K562 (cell line): ENCODE results near the gene CPSF7. TPM values are rescaled to one million over a fixed set of nuclear protein-coding genes. Genes with fewer than 3 reads are reported as not detected.

ENCODE experiments used
- ATAC-seq: fragments of 200-7000 bp; cut with Tn5 transposase; 3 replicates; pipeline ENCODE4 v1.9.1; 2020; ENCODE audit warnings: moderate library complexity
- BruUV-seq: library from RNA; stranded (reverse); fragments of 400-500 nt; replicated peaks from 2 replicates; lab custom pipeline; 2021; lab: Mats Ljungman, UMichigan
- CTCF ChIA-PET: fragments of 300-600 bp; formaldehyde crosslinking; extraction: SDS; loops from one replicate; lab custom pipeline; 2021; ENCODE audit warnings: low intra/inter-chr PET ratio; lab: Yijun Ruan, JAX
- POLR2A ChIA-PET: fragments of 300-600, 350-650 bp; sonication (Branson Sonifier 250); formaldehyde crosslinking; extraction: SDS; loops from one replicate; lab custom pipeline; 2021; ENCODE audit warnings: antibody characterized with exemption, inconsistent platforms; lab: Yijun Ruan, JAX
- DNase-seq, 4 experiments: peaks; one replicate each; pipeline versions ENCODE4 v3.0.0 to v3.0.0-alpha.2; 2011 to 2018; ENCODE audit warnings: low spot score in 3 of 4, mixed read lengths in 3 of 4; ENCODE audit errors: extremely low read depth in 1 of 4
- FAIRE-seq: peaks from 2 replicates; lab custom pipeline; 2011; peaks lifted over from hg19 to GRCh38; lab: Jason Lieb, UNC
- H2AFZ ChIP-seq: 2 replicates; pipeline ENCODE4 v1.6.0; 2011; ENCODE audit warnings: low read depth, low read length, control low read depth, inconsistent platforms
- H3K27ac ChIP-seq: fragments of 200-600 bp; 3 replicates; pipeline ENCODE4 v1.8.0; 2011; ENCODE audit warnings: low read depth, mild to moderate bottlenecking, control low read depth, inconsistent platforms, low read length, moderate library complexity, mixed read lengths; ENCODE audit errors: extremely low read depth
- H3K27me3 ChIP-seq, 2 experiments: fragments of 300-600 bp in 1 of 2; 2 replicates in 1 of 2; 3 replicates in 1 of 2; pipeline versions ENCODE4 v1.6.0 to v1.8.0; 2011; ENCODE audit warnings: inconsistent platforms in 2 of 2, low read length in 2 of 2, mild to moderate bottlenecking in 1 of 2, mixed read lengths in 1 of 2, moderate library complexity in 1 of 2; ENCODE audit not compliant: control insufficient read depth in 2 of 2, insufficient read depth in 2 of 2
- H3K36me3 ChIP-seq: fragments of 300-600 bp; 3 replicates; pipeline ENCODE4 v1.8.0; 2011; ENCODE audit warnings: mild to moderate bottlenecking, low read length, inconsistent platforms; ENCODE audit not compliant: control insufficient read depth, insufficient read depth
- H3K4me1 ChIP-seq, 2 experiments: fragments of 200-600 bp in 1 of 2; replicated peaks in 1 of 2; 2 replicates in 1 of 2; 3 replicates in 1 of 2; pipeline versions ENCODE4 v1.5.1 to v1.8.0; 2011; ENCODE audit warnings: inconsistent platforms in 2 of 2, low read length in 2 of 2, mild to moderate bottlenecking in 1 of 2, mixed read lengths in 1 of 2, moderate library complexity in 1 of 2; ENCODE audit not compliant: control insufficient read depth in 2 of 2, insufficient read depth in 2 of 2
- H3K4me2 ChIP-seq: 2 replicates; pipeline ENCODE4 v1.6.1; 2011; ENCODE audit warnings: low read length, control low read depth, inconsistent platforms, mixed read lengths; ENCODE audit not compliant: insufficient read depth
- H3K4me3 ChIP-seq: fragments of 200-600 bp; sonication (generic), shearing (Covaris generic); 2 replicates; pipeline ENCODE4 v1.5.1; 2016; ENCODE audit warnings: control low read depth, inconsistent platforms
- H3K79me2 ChIP-seq: fragments of 200-600 bp; 3 replicates; pipeline ENCODE4 v1.8.0; 2011; ENCODE audit warnings: low read length, inconsistent platforms; ENCODE audit not compliant: control insufficient read depth, insufficient read depth
- H3K9ac ChIP-seq, 2 experiments: 2 replicates each; pipeline versions ENCODE4 v1.6.0 to v1.6.1; 2011; ENCODE audit warnings: low read depth in 2 of 2, low read length in 2 of 2, control low read depth in 1 of 2, inconsistent platforms in 1 of 2, mild to moderate bottlenecking in 1 of 2, mixed read lengths in 1 of 2; ENCODE audit not compliant: insufficient read depth in 1 of 2
- H3K9me1 ChIP-seq: one replicate; pipeline ENCODE4 v1.6.0; 2011; ENCODE audit warnings: inconsistent platforms, mild to moderate bottlenecking, low read length, moderate library complexity; ENCODE audit not compliant: control insufficient read depth, insufficient read depth
- H3K9me3 ChIP-seq: replicated peaks from 2 replicates; pipeline ENCODE4 v1.5.1; 2011; ENCODE audit warnings: low read depth, low read length, inconsistent platforms; ENCODE audit not compliant: control insufficient read depth, insufficient read depth
- H4K20me1 ChIP-seq: replicated peaks from 2 replicates; pipeline ENCODE4 v1.6.1; 2011; ENCODE audit warnings: low read length, inconsistent platforms, mixed read lengths; ENCODE audit not compliant: control insufficient read depth, insufficient read depth
- BCLAF1 ChIP-seq, 2 experiments: fragments of 450-650 bp in 1 of 2; IDR thresholded peaks; 2 replicates each; pipeline ENCODE4 v1.6.1; 2011 to 2017; ENCODE audit warnings: low read depth in 2 of 2, antibody characterized with exemption in 1 of 2, borderline replicate concordance in 1 of 2, low read length in 1 of 2, mild to moderate bottlenecking in 1 of 2, mixed read lengths in 1 of 2; ENCODE audit not compliant: control insufficient read depth in 1 of 2
- DDX20 ChIP-seq: fragments of 450-650 bp; IDR thresholded peaks from 2 replicates; pipeline ENCODE4 v1.6.1; 2016; ENCODE audit warnings: missing genetic modification characterization, low read depth, mild to moderate bottlenecking, missing compliant biosample characterization, moderate library complexity
- ELK3 ChIP-seq: fragments of 450-650 bp; formaldehyde crosslinking; IDR thresholded peaks from 2 replicates; pipeline ENCODE4 v1.4.0; 2020; ENCODE audit warnings: mild to moderate bottlenecking
- MAFK ChIP-seq: IDR thresholded peaks from 2 replicates; pipeline ENCODE4 v1.6.1; 2011; ENCODE audit warnings: low read length, improper control_type of control experiment
- RERE ChIP-seq: sonication (generic); formaldehyde crosslinking; IDR thresholded peaks from 2 replicates; pipeline ENCODE4 v1.8.0; 2023; ENCODE audit warnings: missing genetic modification reagents, mild to moderate bottlenecking, borderline replicate concordance
- SP1 ChIP-seq: sonication (generic); formaldehyde crosslinking; IDR thresholded peaks from 2 replicates; pipeline ENCODE4 v1.8.1; 2022; ENCODE audit warnings: mild to moderate bottlenecking, missing genetic modification reagents
- SP2 ChIP-seq: IDR thresholded peaks from 2 replicates; pipeline ENCODE4 v1.6.1; 2011; ENCODE audit warnings: mild to moderate bottlenecking, low read depth, low read length, moderate library complexity; ENCODE audit not compliant: poor library complexity, severe bottlenecking; ENCODE audit errors: extremely low read depth
- STAT5A ChIP-seq: IDR thresholded peaks from 2 replicates; pipeline ENCODE4 v1.6.1; 2012; ENCODE audit warnings: low read length, inconsistent platforms, borderline replicate concordance
- ZBTB1 ChIP-seq: sonication (generic); formaldehyde crosslinking; IDR thresholded peaks from 2 replicates; pipeline ENCODE4 v1.8.1; 2023; ENCODE audit warnings: missing genetic modification reagents, low read depth, mild to moderate bottlenecking, borderline replicate concordance
- ZNF280A ChIP-seq: fragments of 450-650 bp; IDR thresholded peaks from 2 replicates; pipeline ENCODE4 v1.6.1; 2018; ENCODE audit warnings: mild to moderate bottlenecking, low read depth; ENCODE audit not compliant: partially characterized antibody
- WGBS: fragments of 100-300 bp; shearing (Covaris generic); methylation state at CpG from one replicate; pipeline ENCODE4 v1.1.6; 2016; ENCODE audit warnings: low coverage, mixed read lengths; ENCODE audit not compliant: insufficient coverage; ENCODE audit errors: missing lambda C conversion rate; 5-methylcytosine and 5-hydroxymethylcytosine counted together
- in situ Hi-C: fragments of 300-500 bp; cut with MboI; formaldehyde crosslinking; loops from 4 replicates; pipeline ENCODE4 v1.15.0; 2018; ENCODE audit warnings: inconsistent platforms, mixed read lengths
- intact Hi-C: fragments of 100-400 bp; cut with micrococcal nuclease; formaldehyde crosslinking; loops from 2 replicates; pipeline ENCODE4 v1.14.2; 2022
- polyA plus RNA-seq, 8 experiments: library from polyadenylated mRNA; depleted of rRNA in 4 of 8; stranded (reverse) in 5 of 8; unstranded in 3 of 8; fragments of >200 nt; fragmentation: Nextera tagmentation in 2 of 8; fragmentation: Illumina TruSeq in 1 of 8; extraction: Ambion mirVana in 2 of 8; extraction: Trizol in 1 of 8; gene quantifications; 2 replicates each; pipeline versions ENCODE4 v1.2.1 to v1.2.3, GENCODE V29; 2011 to 2014; ENCODE audit warnings: inconsistent platforms in 1 of 8, missing spikeins in 1 of 8
- total RNA-seq, 7 experiments: library from RNA; depleted of rRNA in 6 of 7; stranded (reverse); fragments of >200 nt in 6 of 7; fragmentation: Illumina TruSeq in 2 of 7; extraction: Trizol in 2 of 7; gene quantifications; 2 replicates each; pipeline versions ENCODE4 v1.2.1 to v1.2.3, GENCODE V29; 2011 to 2021; ENCODE audit warnings: low replicate concordance in 1 of 7

Gene CPSF7
- total and polyA plus RNA-seq, 9 of the 15 experiments (the other 6 are each of a cell fraction or from before 2014, with no cell fraction given) = 14.8 to 104 (median 44.1) TPM

- BruUV-seq = no TSS peak
- peaks cover 14% of the 10 kb centered on the region; the same call in 2 of the 3 replicates for H3K36me3 ChIP-seq
- no peaks in the 10 kb centered on the region for H3K9me1 ChIP-seq
- H3K9me3 ChIP-seq = no peaks in the 10 kb centered on the region
- no peaks in the 10 kb centered on the region for H4K20me1 ChIP-seq
- FAIRE-seq (no peak), DNase-seq (peak in 1 of 4 experiments; percentile 4), ATAC-seq (no peak)
- H3K4me2 ChIP-seq = no peak overlapping the region
- H3K9ac ChIP-seq = no peak overlapping the region
- no peaks in the 10 kb centered on the region for H3K79me2 ChIP-seq
- H3K4me1 ChIP-seq = no peaks in the 10 kb centered on the region; a peak in 1 of 5 replicates
- CTCF ChIA-PET = no interaction called here
- H3K27ac ChIP-seq = no peak overlapping the region
- no peaks in the 10 kb centered on the region for H3K27me3 ChIP-seq
- no peak overlapping the region for H2AFZ ChIP-seq
- in situ Hi-C loops = no loop called here
- 43% methylated on average over 3 of the region's 3 CpGs for WGBS
- H3K4me3 ChIP-seq = no peak overlapping the region
- POLR2A ChIA-PET = no interaction called here
- intact Hi-C loops = no loop called here
- TF ChIP-seq RERE (CRISPR knock-in tag) (no peak), STAT5A (no peak), BCLAF1 (IDR thresholded peaks at IDR 0.05; ENCODE audit: borderline replicate concordance in 1 of 2, control insufficient read depth in 1 of 2, low read depth in 2 of 2, low read length in 1 of 2) (no peak), DDX20 (tag) (no peak), SP1 (CRISPR knock-in tag) (no peak), MAFK (no peak), SP2 (no peak), ZNF280A (no peak), ELK3 (no peak), ZBTB1 (no peak)
Observed at GRCh38 chr11:61453695-61454094, 23.9 kb upstream of the CPSF7 start.
